ENCODE measurements around the gene FKBP7. TPM values are rescaled to one million over a fixed set of nuclear protein-coding genes. Genes with fewer than 3 reads are reported as not detected.

The FKBP7 gene
- total and polyA plus RNA-seq, 4 donors = 2.8 to 10.4 (median 4.9) TPM

DNA sequence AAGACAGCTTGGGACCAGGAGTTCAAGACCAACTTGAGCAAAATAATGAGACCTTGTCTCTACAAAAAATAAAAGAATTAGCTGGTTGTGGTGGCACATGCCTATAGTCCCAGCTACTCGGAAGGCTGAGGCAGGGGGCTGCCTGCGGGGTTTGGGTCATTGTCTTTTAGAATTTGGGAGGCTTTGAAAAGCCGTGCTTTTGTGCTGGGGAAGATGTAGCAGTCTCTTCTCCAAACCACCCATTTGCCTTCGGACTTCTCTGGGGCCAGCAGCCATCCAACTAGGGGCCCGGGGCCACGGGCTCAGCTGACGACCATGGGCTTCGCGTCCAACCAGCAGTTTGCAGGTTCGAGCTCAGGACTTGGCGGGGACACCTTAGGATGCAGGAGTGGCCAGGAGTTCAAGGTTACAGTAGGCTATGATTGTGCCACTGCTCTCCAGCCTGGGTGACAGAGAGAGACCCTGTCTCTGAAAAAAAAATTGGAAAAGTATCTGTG, 21.0 kb downstream of the FKBP7 start:
- H3K4me1 ChIP-seq (ENCODE audit: control insufficient read depth in 4 of 4, insufficient read depth in 4 of 4, low read length in 3 of 4) = no peaks in the 10 kb centered on the region
- TF ChIP-seq HNF4A (conservative IDR thresholded peaks at IDR 0.05) = no peak
- no peak for TF ChIP-seq RXRA (IDR thresholded peaks at IDR 0.05)
- no peak for TF ChIP-seq NR2F2 (IDR thresholded peaks at IDR 0.05)
- no peak for TF ChIP-seq FOXA1 (IDR thresholded peaks at IDR 0.05)
- TF ChIP-seq SP1 (IDR thresholded peaks at IDR 0.05) = no peak
- TF ChIP-seq FOXA2 (IDR thresholded peaks at IDR 0.05) = no peak
- TF ChIP-seq RAD21 (IDR thresholded peaks at IDR 0.05) = no peak
- TF ChIP-seq YY1 (IDR thresholded peaks at IDR 0.05) = no peak
- TF ChIP-seq, protein P1, sequence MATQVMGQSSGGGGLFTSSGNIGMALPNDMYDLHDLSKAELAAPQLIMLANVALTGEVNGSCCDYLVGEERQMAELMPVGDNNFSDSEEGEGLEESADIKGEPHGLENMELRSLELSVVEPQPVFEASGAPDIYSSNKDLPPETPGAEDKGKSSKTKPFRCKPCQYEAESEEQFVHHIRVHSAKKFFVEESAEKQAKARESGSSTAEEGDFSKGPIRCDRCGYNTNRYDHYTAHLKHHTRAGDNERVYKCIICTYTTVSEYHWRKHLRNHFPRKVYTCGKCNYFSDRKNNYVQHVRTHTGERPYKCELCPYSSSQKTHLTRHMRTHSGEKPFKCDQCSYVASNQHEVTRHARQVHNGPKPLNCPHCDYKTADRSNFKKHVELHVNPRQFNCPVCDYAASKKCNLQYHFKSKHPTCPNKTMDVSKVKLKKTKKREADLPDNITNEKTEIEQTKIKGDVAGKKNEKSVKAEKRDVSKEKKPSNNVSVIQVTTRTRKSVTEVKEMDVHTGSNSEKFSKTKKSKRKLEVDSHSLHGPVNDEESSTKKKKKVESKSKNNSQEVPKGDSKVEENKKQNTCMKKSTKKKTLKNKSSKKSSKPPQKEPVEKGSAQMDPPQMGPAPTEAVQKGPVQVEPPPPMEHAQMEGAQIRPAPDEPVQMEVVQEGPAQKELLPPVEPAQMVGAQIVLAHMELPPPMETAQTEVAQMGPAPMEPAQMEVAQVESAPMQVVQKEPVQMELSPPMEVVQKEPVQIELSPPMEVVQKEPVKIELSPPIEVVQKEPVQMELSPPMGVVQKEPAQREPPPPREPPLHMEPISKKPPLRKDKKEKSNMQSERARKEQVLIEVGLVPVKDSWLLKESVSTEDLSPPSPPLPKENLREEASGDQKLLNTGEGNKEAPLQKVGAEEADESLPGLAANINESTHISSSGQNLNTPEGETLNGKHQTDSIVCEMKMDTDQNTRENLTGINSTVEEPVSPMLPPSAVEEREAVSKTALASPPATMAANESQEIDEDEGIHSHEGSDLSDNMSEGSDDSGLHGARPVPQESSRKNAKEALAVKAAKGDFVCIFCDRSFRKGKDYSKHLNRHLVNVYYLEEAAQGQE (IDR thresholded peaks at IDR 0.05) = no peak
- no peaks in the 10 kb centered on the region for H3K27me3 ChIP-seq (ENCODE audit: control insufficient read depth in 4 of 4, insufficient read depth in 4 of 4, low read length in 3 of 4)
- H3K9me3 ChIP-seq (ENCODE audit: control insufficient read depth in 4 of 4, low read length in 3 of 4) = no peaks in the 10 kb centered on the region
- no peak overlapping the region for H3K4me3 ChIP-seq (ENCODE audit: low read depth in 1 of 3, low read length in 3 of 3)
- H3K36me3 ChIP-seq (ENCODE audit: control insufficient read depth in 4 of 4, insufficient read depth in 3 of 4, low read depth in 1 of 4, low read length in 3 of 4) = no peaks in the 10 kb centered on the region
- H3K27ac ChIP-seq (ENCODE audit: low read depth in 1 of 2, low read length in 2 of 2) = no peak overlapping the region
- no peak overlapping the region for H3K9ac ChIP-seq (ENCODE audit: low read depth in 1 of 2, low read length in 2 of 2)
- DNase-seq (ENCODE audit: low spot score) = no peak
- 95% methylated on average over 11 of the region's 11 CpGs for WGBS

DNA sequence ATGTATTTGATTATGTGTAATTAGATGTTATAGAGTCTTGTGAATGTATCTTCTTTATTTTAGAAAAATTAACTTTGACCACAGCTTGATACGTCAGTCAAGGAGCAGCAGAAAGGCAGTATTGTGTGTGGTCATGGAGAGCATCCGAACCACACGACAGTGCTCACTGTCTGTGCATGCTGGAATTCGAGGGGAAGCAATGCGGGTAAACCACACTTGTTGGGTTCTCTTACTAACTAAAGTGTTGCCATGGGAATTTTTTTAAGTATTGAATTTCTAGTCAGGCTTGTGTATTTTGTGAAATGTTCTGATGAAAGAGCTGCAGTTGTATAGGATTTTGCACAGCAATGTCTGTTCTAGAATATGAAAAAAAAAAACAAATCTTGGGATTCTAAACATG, 22.5 kb downstream of the FKBP7 start:
- Histone ChIP-seq H3K27ac (ENCODE audit: low read depth in 1 of 2, low read length in 2 of 2) (no peak overlapping the region), H3K9ac (ENCODE audit: low read depth in 1 of 2, low read length in 2 of 2) (no peak overlapping the region), H3K4me1 (ENCODE audit: control insufficient read depth in 4 of 4, insufficient read depth in 4 of 4, low read length in 3 of 4) (peaks cover 2 to 5% (median 3%) of the 10 kb centered on the region in 4 donors), H3K27me3 (ENCODE audit: control insufficient read depth in 4 of 4, insufficient read depth in 4 of 4, low read length in 3 of 4) (no peaks in the 10 kb centered on the region), H3K4me3 (ENCODE audit: low read depth in 1 of 3, low read length in 3 of 3) (no peak overlapping the region), H3K9me3 (ENCODE audit: control insufficient read depth in 4 of 4, low read length in 3 of 4) (no peaks in the 10 kb centered on the region), H3K36me3 (ENCODE audit: control insufficient read depth in 4 of 4, insufficient read depth in 3 of 4, low read depth in 1 of 4, low read length in 3 of 4) (no peaks in the 10 kb centered on the region)
- WGBS = 96% methylated on average over 5 of the region's 5 CpGs
- TF ChIP-seq, protein P2, sequence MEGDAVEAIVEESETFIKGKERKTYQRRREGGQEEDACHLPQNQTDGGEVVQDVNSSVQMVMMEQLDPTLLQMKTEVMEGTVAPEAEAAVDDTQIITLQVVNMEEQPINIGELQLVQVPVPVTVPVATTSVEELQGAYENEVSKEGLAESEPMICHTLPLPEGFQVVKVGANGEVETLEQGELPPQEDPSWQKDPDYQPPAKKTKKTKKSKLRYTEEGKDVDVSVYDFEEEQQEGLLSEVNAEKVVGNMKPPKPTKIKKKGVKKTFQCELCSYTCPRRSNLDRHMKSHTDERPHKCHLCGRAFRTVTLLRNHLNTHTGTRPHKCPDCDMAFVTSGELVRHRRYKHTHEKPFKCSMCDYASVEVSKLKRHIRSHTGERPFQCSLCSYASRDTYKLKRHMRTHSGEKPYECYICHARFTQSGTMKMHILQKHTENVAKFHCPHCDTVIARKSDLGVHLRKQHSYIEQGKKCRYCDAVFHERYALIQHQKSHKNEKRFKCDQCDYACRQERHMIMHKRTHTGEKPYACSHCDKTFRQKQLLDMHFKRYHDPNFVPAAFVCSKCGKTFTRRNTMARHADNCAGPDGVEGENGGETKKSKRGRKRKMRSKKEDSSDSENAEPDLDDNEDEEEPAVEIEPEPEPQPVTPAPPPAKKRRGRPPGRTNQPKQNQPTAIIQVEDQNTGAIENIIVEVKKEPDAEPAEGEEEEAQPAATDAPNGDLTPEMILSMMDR (IDR thresholded peaks at IDR 0.05; ENCODE audit: low read depth, low read length, missing input control) = no peak
- TF ChIP-seq HNF4A (conservative IDR thresholded peaks at IDR 0.05) (no peak), GABPA (IDR thresholded peaks at IDR 0.05 in 1 of 2, conservative IDR thresholded peaks at IDR 0.05 in 1 of 2) (no peak), HNF4G (IDR thresholded peaks at IDR 0.05) (no peak), RAD21 (IDR thresholded peaks at IDR 0.05) (no peak), ZBTB33 (IDR thresholded peaks at IDR 0.05) (no peak), FOXA2 (IDR thresholded peaks at IDR 0.05) (no peak), JUND (IDR thresholded peaks at IDR 0.05) (no peak), ATF3 (IDR thresholded peaks at IDR 0.05) (no peak)
- DNase-seq (ENCODE audit: low spot score) = no peak

All from liver (tissue), 9 donors.